Measurements from ENCODE around the gene DSG4. TPM values are rescaled to one million over a fixed set of nuclear protein-coding genes. Genes with fewer than 3 reads are reported as not detected.

The DSG4 gene
- total and polyA plus RNA-seq, 4 donors = not detected

Small RNAs within 50 kb of the gene (small RNA-seq; reads per million reads assigned to genes)
- gene RF00019 (ENCODE audit: low replicate concordance) (not detected), gene RNU6-167P (ENCODE audit: low replicate concordance) (not detected)

Other genes with a start within 250 kb of the DSG4 start
- gene DSC1, start 213.9 kb upstream of the DSG4 start, total RNA-seq = under 1 TPM; 0.10 to 0.28 TPM
- gene DSC1, start 213.9 kb upstream of the DSG4 start, polyA plus RNA-seq (ENCODE audit: insufficient read length in 2 of 2) = under 1 TPM; 0.06 to 0.11 TPM
- 1 to 10 TPM in 1 of 2 donors, under 1 TPM in 1; 0.20 to 1.5 TPM for gene DSG1, start 58.6 kb upstream of the DSG4 start, total RNA-seq
- gene DSG1, start 58.6 kb upstream of the DSG4 start, polyA plus RNA-seq (ENCODE audit: insufficient read length in 2 of 2) = under 1 TPM in 1 of 2 donors, not detected in 1; 0.17 TPM
- gene DSG3, start 71.0 kb downstream of the DSG4 start, total RNA-seq = under 1 TPM in 1 of 2 donors, not detected in 1; under 0.01 TPM
- gene DSG3, start 71.0 kb downstream of the DSG4 start, polyA plus RNA-seq (ENCODE audit: insufficient read length in 2 of 2) = not detected
- 10 to 100 TPM; 12.2 to 34.2 TPM for gene DSG2, start 121.4 kb downstream of the DSG4 start, total RNA-seq
- gene DSG2, start 121.4 kb downstream of the DSG4 start, polyA plus RNA-seq (ENCODE audit: insufficient read length in 2 of 2) = 1 to 10 TPM; 1.3 to 6.4 TPM
- gene TTR, start 215.1 kb downstream of the DSG4 start, total RNA-seq = 1,000 to 10,000 TPM in 1 of 2 donors, not detected in 1; 7,204 TPM
- under 1 TPM; 0.27 to 0.41 TPM for gene TTR, start 215.1 kb downstream of the DSG4 start, polyA plus RNA-seq (ENCODE audit: insufficient read length in 2 of 2)